ENCODE results near the gene PARD6A. TPM values are rescaled to one million over a fixed set of nuclear protein-coding genes. Genes with fewer than 3 reads are reported as not detected.

Gene PARD6A
- total RNA-seq, 1 donor from 2014 or later: 15.9 TPM

GRCh38 chr16:67672739-67673662, 12.2 kb downstream of the PARD6A start:
- DNase-seq (ENCODE audit: low read depth): no peak
- H3K4me3 ChIP-seq (ENCODE audit: low read depth, low read length): no peak overlapping the region
- peak; percentile 91 for TF ChIP-seq CTCF (conservative IDR thresholded peaks at IDR 0.05; ENCODE audit: low read depth, low read length)

- no peak for TF ChIP-seq CTCF (conservative IDR thresholded peaks at IDR 0.05; ENCODE audit: low read depth, low read length)
- no peak overlapping the region for H3K4me3 ChIP-seq (ENCODE audit: low read depth, low read length)
- no peak for DNase-seq (ENCODE audit: low read depth)
These were observed 13.2 kb downstream of the PARD6A start for GRCh38 chr16:67673712-67674580.

- no peak for TF ChIP-seq CTCF (conservative IDR thresholded peaks at IDR 0.05; ENCODE audit: low read depth, low read length)
- no peak for DNase-seq (ENCODE audit: low read depth)
- H3K4me3 ChIP-seq (ENCODE audit: low read depth, low read length): no peak overlapping the region
These were observed 14.3 kb downstream of the PARD6A start for GRCh38 chr16:67674851-67675578.

GRCh38 chr16:67675579-67675935, 14.8 kb downstream of the PARD6A start:
- DNase-seq (ENCODE audit: low read depth): no peak
- H3K4me3 ChIP-seq (ENCODE audit: low read depth, low read length): no peak overlapping the region
- TF ChIP-seq CTCF (conservative IDR thresholded peaks at IDR 0.05; ENCODE audit: low read depth, low read length): no peak

GRCh38 chr16:67675999-67676398, 15.2 kb downstream of the PARD6A start:
- DNase-seq (ENCODE audit: low read depth): no peak
- H3K4me3 ChIP-seq (ENCODE audit: low read depth, low read length): no peak overlapping the region
- TF ChIP-seq CTCF (conservative IDR thresholded peaks at IDR 0.05; ENCODE audit: low read depth, low read length): no peak

GRCh38 chr16:67676516-67676915, 15.8 kb downstream of the PARD6A start:
- H3K4me3 ChIP-seq (ENCODE audit: low read depth, low read length): no peak overlapping the region
- TF ChIP-seq CTCF (conservative IDR thresholded peaks at IDR 0.05; ENCODE audit: low read depth, low read length): no peak
- no peak for DNase-seq (ENCODE audit: low read depth)

All from epithelial cell of proximal tubule (primary cell).